PC-9 (cell line): Measurements from ENCODE around the gene TTYH1. TPM values are rescaled to one million over a fixed set of nuclear protein-coding genes. Genes with fewer than 3 reads are reported as not detected.

Experiments
- BruUV-seq: library from RNA; stranded (reverse); fragments of 400-500 nt; replicated peaks from 2 replicates; lab custom pipeline; 2021; lab: Mats Ljungman, UMichigan
- CTCF ChIA-PET: fragments of 300-600 bp; sonication (Branson Sonifier 250); formaldehyde crosslinking; loops from one replicate; lab custom pipeline; 2022; ENCODE audit warnings: antibody characterized with exemption; lab: Charles Lee
- POLR2A ChIA-PET: fragments of 300-600 bp; sonication (Branson Sonifier 250); formaldehyde crosslinking; loops from one replicate; lab custom pipeline; 2022; ENCODE audit warnings: antibody characterized with exemption; ENCODE audit not compliant: unreplicated experiment; lab: Charles Lee
- DNase-seq, 2 experiments: peaks; one replicate each; pipeline versions ENCODE4 v3.0.0 to v3.0.0-alpha.2; 2015 to 2022; ENCODE audit warnings: mixed read lengths in 1 of 2
- H2AFZ ChIP-seq: fragments of 200-600 bp; sonication (generic); 2 replicates; pipeline ENCODE4 v1.8.1; 2017; ENCODE audit warnings: antibody characterized with exemption
- H3F3A ChIP-seq: fragments of 200-600 bp; sonication (generic); 2 replicates; pipeline ENCODE4 v1.8.1; 2017; ENCODE audit warnings: antibody characterized with exemption, mild to moderate bottlenecking, low read depth; ENCODE audit not compliant: insufficient read depth
- H3K27ac ChIP-seq: fragments of 200-600 bp; sonication (generic); 2 replicates; pipeline ENCODE4 v1.6.1; 2016; ENCODE audit warnings: mixed run types
- H3K27me3 ChIP-seq: fragments of 200-600 bp; sonication (generic); 2 replicates; pipeline ENCODE4 v1.6.1; 2016; ENCODE audit warnings: low read depth, mixed run types; ENCODE audit not compliant: insufficient read depth
- H3K36me3 ChIP-seq: fragments of 200-600 bp; sonication (generic); 2 replicates; pipeline ENCODE4 v1.6.1; 2016; ENCODE audit warnings: low read depth, mixed run types
- H3K4me1 ChIP-seq: fragments of 200-600 bp; sonication (generic); replicated peaks from 2 replicates; pipeline ENCODE4 v1.6.1; 2016; ENCODE audit warnings: mixed run types; ENCODE audit not compliant: insufficient read depth
- H3K4me2 ChIP-seq: fragments of 200-600 bp; sonication (generic); 2 replicates; pipeline ENCODE4 v1.6.1; 2017; ENCODE audit warnings: mixed run types
- H3K4me3 ChIP-seq: fragments of 200-600 bp; sonication (generic); 2 replicates; pipeline ENCODE4 v1.6.1; 2016; ENCODE audit warnings: mixed run types
- H3K79me2 ChIP-seq: fragments of 200-600 bp; sonication (generic); 2 replicates; pipeline ENCODE4 v1.6.1; 2017; ENCODE audit warnings: low read depth, mixed run types
- H3K9me2 ChIP-seq: fragments of 200-600 bp; sonication (generic); 2 replicates; pipeline ENCODE4 v1.8.1; 2017; ENCODE audit warnings: mild to moderate bottlenecking; ENCODE audit not compliant: insufficient read depth
- H3K9me3 ChIP-seq: fragments of 200-600 bp; sonication (generic); 2 replicates; pipeline ENCODE4 v1.8.1; 2016; ENCODE audit warnings: low read depth; ENCODE audit not compliant: insufficient read depth
- H4K20me1 ChIP-seq: fragments of 200-600 bp; sonication (generic); 2 replicates; pipeline ENCODE4 v1.8.1; 2017; ENCODE audit not compliant: insufficient read depth
- EZH2 ChIP-seq: fragments of 200-600 bp; sonication (generic); IDR thresholded peaks from 2 replicates; pipeline ENCODE4 v1.8.0; 2017; ENCODE audit warnings: antibody characterized with exemption, low read depth
- intact Hi-C: fragments of 100-400 bp; cut with micrococcal nuclease; formaldehyde crosslinking; loops from one replicate; pipeline ENCODE4 v1.10.0; 2022; ENCODE audit not compliant: unreplicated experiment
- total RNA-seq: library from RNA; stranded (reverse); gene quantifications from 2 replicates; pipeline ENCODE4 v1.2.3, GENCODE V29; 2021
- TF ChIP-seq, protein P1 (sequence below): fragments of 200-600 bp; sonication (generic); conservative IDR thresholded peaks from 2 replicates; pipeline ENCODE4 v1.6.1; 2017; ENCODE audit warnings: mixed run types, antibody characterized with exemption, mild to moderate bottlenecking, moderate library complexity

TTYH1 gene
- total RNA-seq, 1 experiment from 2014 or later: 1.6 TPM

DNA sequence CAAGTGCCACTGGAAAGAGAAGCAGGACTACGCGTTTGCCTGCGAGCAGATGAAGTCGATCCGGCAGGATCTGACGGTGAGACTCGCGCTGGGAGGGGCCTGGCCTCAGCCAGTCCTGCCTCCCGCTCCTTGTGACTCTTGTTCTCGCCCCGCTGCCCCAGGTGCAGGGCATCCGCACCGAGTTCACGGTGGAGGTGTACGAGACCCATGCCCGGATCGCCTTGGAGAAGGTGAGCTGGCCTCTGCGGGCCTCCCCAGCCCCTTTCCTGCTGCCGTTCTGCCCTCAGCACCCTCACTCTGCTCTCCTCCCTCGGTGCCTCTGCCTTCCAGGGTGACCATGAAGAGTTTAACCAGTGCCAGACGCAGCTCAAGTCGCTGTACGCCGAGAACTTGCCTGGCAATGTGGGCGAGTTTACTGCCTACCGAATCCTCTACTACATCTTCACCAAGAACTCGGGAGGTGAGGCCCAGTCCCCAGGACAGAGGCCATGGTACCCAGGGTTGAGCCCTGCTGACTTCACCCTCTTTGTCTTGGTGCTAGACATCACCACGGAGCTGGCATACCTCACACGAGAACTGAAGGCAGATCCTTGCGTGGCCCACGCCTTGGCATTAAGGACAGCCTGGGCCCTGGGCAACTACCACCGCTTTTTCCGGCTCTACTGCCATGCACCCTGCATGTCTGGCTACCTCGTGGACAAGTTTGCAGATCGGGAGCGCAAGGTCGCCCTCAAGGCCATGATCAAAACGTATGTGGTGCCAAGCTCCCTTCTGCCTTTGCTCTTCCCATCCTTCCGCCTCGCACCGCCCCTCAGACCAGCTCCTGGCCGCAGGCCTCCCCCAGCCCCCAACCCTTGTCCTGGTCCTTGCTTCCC, 42.7 kb downstream of the TTYH1 start:
- POLR2A ChIA-PET: no interaction called here
- peaks cover 35% of the 10 kb centered on the region; the same call in 1 of the 2 replicates for H3F3A ChIP-seq
- H2AFZ ChIP-seq: no peak overlapping the region
- TF ChIP-seq, protein P1, sequence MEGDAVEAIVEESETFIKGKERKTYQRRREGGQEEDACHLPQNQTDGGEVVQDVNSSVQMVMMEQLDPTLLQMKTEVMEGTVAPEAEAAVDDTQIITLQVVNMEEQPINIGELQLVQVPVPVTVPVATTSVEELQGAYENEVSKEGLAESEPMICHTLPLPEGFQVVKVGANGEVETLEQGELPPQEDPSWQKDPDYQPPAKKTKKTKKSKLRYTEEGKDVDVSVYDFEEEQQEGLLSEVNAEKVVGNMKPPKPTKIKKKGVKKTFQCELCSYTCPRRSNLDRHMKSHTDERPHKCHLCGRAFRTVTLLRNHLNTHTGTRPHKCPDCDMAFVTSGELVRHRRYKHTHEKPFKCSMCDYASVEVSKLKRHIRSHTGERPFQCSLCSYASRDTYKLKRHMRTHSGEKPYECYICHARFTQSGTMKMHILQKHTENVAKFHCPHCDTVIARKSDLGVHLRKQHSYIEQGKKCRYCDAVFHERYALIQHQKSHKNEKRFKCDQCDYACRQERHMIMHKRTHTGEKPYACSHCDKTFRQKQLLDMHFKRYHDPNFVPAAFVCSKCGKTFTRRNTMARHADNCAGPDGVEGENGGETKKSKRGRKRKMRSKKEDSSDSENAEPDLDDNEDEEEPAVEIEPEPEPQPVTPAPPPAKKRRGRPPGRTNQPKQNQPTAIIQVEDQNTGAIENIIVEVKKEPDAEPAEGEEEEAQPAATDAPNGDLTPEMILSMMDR: no peak
- TF ChIP-seq EZH2: no peak
- H3K4me3 ChIP-seq: no peak overlapping the region
- H4K20me1 ChIP-seq: peaks cover 68% of the 10 kb centered on the region
- peaks cover 42% of the 10 kb centered on the region for H3K36me3 ChIP-seq
- no peak overlapping the region for H3K27ac ChIP-seq
- no peak for DNase-seq
- peaks cover 18% of the 10 kb centered on the region for H3K4me1 ChIP-seq
- BruUV-seq: no TSS peak
- no peaks in the 10 kb centered on the region for H3K9me3 ChIP-seq
- H3K79me2 ChIP-seq: peaks cover 70% of the 10 kb centered on the region
- intact Hi-C loops: no loop called here
- H3K27me3 ChIP-seq: no peaks in the 10 kb centered on the region
- no peaks in the 10 kb centered on the region for H3K9me2 ChIP-seq
- no peak overlapping the region for H3K4me2 ChIP-seq
- CTCF ChIA-PET: no interaction called here

DNA sequence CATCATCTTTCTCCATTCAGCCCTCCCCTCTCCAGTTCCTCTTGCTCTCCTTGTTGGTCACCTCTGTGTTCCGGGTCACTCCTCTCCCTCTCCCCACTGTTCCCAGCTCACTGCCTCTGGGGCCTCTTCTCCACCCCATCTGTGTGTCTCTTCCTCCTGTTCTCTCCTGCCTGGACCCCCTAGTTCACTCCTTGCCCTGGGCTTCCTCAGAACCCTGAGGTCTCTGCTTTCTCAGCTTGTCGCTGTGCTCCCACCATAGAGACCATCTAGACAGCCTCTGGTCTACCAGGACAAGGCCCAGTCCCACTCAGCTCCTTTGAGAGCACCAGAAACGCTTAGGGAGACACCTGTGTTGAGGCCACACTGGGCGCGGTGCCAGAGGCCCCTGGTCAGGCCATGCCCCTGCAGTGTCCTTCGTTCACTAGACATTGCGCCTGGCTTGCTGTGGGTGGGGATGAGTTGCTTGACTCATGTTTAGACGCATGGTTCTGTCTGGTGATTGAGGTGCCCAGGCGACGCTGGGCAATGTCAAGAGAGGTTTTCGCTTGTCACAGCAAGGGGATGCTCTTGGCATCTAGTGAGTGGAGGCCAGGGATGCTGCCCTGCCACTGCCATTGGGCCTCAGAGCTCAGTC, 43.5 kb downstream of the TTYH1 start:
- no peaks in the 10 kb centered on the region for H3K9me3 ChIP-seq
- no peaks in the 10 kb centered on the region for H3K27me3 ChIP-seq
- no peak overlapping the region for H2AFZ ChIP-seq
- intact Hi-C loops: no loop called here
- peaks cover 18% of the 10 kb centered on the region for H3K4me1 ChIP-seq
- no peak overlapping the region for H3K4me2 ChIP-seq
- TF ChIP-seq, protein P1: no peak
- no peak for TF ChIP-seq EZH2
- H4K20me1 ChIP-seq: peaks cover 60% of the 10 kb centered on the region
- H3K36me3 ChIP-seq: peaks cover 34% of the 10 kb centered on the region
- H3K9me2 ChIP-seq: no peaks in the 10 kb centered on the region
- H3K79me2 ChIP-seq: peaks cover 62% of the 10 kb centered on the region
- H3K4me3 ChIP-seq: no peak overlapping the region
- ChIA-PET POLR2A (no interaction called here), CTCF (no interaction called here)
- H3F3A ChIP-seq: peaks cover 36% of the 10 kb centered on the region; the same call in 1 of the 2 replicates
- H3K27ac ChIP-seq: no peak overlapping the region
- BruUV-seq: no TSS peak
- no peak for DNase-seq

DNA sequence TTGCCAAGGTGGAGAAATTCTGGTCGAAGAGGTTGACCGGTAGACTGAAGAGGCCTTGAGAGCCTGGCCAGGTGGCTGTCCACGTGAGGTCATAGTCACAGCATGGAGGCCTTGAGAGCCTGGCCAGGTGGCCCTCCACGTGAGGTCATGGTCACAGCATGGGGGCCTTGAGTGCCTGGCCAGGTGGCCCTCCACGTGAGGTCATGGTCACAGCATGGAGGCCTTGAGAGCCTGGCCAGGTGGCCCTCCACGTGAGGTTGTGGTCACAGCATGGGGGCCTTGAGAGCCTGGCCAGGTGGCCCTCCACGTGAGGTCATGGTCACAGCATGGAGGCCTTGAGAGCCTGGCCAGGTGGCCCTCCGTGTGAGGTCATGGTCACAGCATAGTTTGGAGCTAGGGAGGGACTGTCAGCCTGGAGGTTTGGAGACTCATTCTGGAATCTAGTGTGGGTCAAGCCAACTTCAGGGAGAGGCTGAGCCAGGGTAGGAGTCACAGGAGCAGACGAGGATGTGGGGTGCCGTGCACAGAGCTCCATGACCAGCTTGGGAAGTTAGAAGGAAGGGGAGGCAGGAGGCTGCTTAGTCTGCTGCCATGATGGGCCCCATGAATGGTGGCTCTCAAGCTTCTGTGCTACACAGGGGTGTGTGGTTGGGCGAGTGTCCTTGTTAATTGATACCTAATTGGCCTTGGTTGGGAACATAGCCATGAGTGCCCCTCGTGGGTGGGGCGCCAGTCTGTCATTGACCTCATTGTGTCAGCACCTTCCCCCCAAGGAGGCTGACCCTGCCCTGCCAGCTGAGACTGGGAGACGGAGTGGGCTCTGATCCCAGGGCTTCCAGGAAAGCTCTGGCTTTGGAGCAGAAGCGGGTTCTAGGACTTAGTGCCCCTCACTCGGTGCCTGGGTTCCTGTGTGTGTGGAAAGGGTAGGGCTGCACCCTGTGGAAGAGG, 44.3 kb downstream of the TTYH1 start:
- BruUV-seq: no TSS peak

More for the DNA sequence above, 44.3 kb downstream of the TTYH1 start:
- Histone ChIP-seq H3K4me1 (peaks cover 18% of the 10 kb centered on the region), H3K9me2 (no peaks in the 10 kb centered on the region), H3K4me2 (no peak overlapping the region), H3K4me3 (no peak overlapping the region), H3K9me3 (no peaks in the 10 kb centered on the region), H2AFZ (no peak overlapping the region), H4K20me1 (peaks cover 52% of the 10 kb centered on the region), H3K36me3 (peaks cover 29% of the 10 kb centered on the region; the same call in 1 of the 2 replicates), H3F3A (peaks cover 39% of the 10 kb centered on the region; the same call in 1 of the 2 replicates), H3K79me2 (peaks cover 54% of the 10 kb centered on the region), H3K27me3 (no peaks in the 10 kb centered on the region), H3K27ac (no peak overlapping the region)
- ChIA-PET CTCF (no interaction called here), POLR2A (no interaction called here)
- TF ChIP-seq EZH2: no peak
- TF ChIP-seq, protein P1: no peak
- intact Hi-C loops: loop anchor here (5.0 to 10.0 kb wide), 4 partner anchors 295 to 1015 kb away; partner anchors contain the start of genes MYADM, RDH13 and ZNF628
- DNase-seq: no peak
